ENCODE measurements around the gene MMP11.

The MMP11 gene

DNA sequence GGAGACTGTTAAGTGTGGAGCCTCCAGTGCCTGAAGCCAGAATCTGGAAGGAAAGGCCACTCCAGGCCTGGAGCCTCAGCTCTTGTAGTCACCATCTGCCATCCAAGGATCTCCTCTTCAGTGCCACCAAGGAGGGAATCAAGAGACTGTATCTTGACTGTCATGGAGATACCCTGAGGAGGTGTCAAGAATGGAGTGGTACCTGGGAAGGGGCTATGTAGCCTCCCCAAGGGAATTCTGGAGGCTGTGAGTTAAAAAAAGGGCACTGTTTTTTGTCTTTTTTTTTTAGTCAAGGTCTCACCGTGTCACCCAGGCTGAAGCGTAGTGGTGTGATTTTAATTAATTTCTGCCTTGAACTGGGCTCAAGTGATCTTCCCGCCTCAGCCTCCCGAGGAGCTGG, 13.1 kb upstream of the MMP11 start:
- in situ Hi-C loops (cut with MboI; ENCODE audit: low sequenced_read_pairs), result no loop called here

DNA sequence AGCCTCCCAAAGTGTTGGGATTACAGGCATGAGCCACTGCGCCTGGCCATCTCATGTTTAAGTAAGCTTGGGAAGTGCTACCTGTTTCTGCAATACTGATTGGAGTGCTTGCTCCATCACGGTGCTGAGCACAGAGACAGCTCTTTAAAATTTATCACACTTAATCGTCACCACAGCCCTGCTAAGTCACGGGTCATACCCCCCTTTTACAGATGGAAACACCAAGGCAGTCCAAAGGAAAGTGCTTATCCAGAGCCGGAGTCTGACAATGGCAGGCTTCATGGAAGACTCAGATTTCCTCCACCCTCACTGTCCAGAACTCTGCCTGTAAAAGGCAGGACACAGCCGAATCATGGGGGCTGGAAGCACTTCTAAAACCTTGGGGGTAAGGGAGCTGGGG, 12.6 kb upstream of the MMP11 start:
- in situ Hi-C loops (cut with MboI; ENCODE audit: low sequenced_read_pairs), result no loop called here

GRCh38 chr22:23762842-23763578, 9.6 kb upstream of the MMP11 start, which contains the start of gene C22orf15:
Gene C22orf15, plus strand, starts transcription at chr22:23762990. Its CDS starts 317 bp downstream, at chr22:23763307.
- in situ Hi-C loops (cut with MboI; ENCODE audit: low sequenced_read_pairs), result no loop called here

- in situ Hi-C loops (cut with MboI; ENCODE audit: low sequenced_read_pairs), result no loop called here
Measured at GRCh38 chr22:23763579-23763945, 9.1 kb upstream of the MMP11 start.

- in situ Hi-C loops (cut with MboI; ENCODE audit: low sequenced_read_pairs), result no loop called here
Measured at GRCh38 chr22:23763954-23764353, 8.7 kb upstream of the MMP11 start.

- in situ Hi-C loops (cut with MboI; ENCODE audit: low sequenced_read_pairs), result no loop called here
Measured at GRCh38 chr22:23764899-23765881, 7.5 kb upstream of the MMP11 start.

DNA sequence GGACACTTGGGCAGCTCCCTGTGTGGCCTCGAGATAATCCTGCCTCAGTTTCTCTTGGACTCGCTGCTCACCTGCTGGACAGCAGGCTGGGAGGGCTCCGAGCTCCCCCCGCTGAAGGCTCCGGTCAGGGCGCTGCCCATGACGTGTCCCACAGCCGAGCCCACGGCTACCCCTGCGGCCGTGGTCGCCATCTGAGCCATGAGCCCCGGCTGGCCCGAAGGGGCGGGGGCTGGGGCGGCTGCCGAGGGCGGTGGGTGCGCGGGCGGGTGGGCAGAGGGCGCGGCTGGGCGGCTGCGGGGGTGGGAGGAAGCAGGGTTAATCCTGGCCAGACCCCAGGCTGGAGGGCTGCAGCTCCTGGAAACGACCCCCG, 5.4 kb upstream of the MMP11 start:
- in situ Hi-C loops (cut with MboI; ENCODE audit: low sequenced_read_pairs), result no loop called here

GRCh38 chr22:23767673-23768548, 4.7 kb upstream of the MMP11 start, which contains the start of gene CHCHD10:
Gene CHCHD10, minus strand, starts transcription at chr22:23767972. Its CDS starts 98 bp downstream, at chr22:23767874.
- in situ Hi-C loops (cut with MboI; ENCODE audit: low sequenced_read_pairs), result no loop called here

- in situ Hi-C loops (cut with MboI; ENCODE audit: low sequenced_read_pairs), result no loop called here
Measured at GRCh38 chr22:23769321-23769965, 3.2 kb upstream of the MMP11 start.

DNA sequence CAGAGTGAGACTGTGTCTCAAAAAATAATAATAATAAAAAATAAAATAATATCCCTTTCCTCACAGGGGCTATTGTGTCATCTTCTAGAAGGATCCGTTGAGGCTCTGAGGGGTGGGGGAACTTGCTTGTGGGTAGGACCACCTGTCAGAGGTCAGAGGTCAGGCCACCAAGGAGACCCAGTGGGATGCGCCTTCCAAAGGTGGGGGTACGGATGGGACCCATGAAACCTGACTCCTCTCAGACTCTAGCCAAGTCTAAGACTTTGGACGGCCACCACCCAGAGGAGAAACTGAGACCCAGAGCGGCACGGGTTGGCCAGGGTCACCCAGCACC, 367 bp upstream of the MMP11 start:
- in situ Hi-C loops (cut with MboI; ENCODE audit: low sequenced_read_pairs), result no loop called here

DNA sequence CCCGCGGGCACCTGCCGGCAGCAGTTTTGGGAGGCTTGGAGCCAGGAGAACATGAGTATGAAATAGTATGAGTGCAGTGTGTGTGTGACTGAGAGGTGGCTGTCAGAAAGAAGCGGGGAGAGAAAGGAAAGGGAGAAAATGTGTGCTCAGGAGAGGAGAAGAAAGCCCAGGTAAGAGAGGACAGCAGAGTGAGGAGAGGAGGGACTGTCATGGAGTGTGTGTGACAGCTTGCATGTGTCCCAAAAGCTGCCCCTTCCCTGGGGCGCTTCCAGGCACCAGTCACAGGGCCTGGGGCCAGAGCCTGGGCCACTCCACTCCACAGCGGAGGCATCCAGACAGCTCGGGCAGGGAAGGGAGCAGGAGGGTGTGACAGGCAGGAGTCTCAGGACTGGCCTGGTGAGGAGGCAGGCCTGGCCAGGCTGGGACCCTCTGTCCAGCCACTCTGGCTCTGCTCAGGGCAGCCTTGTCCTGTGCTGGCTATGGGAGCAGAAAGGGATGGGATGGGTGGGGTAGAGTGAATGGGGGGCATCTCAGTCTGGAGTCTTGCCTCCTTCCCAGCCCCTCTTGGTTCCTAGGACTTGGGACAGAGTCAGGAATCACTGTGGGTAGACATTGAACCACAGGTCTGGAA, 949 bp downstream of the MMP11 start:
- in situ Hi-C loops (cut with MboI; ENCODE audit: low sequenced_read_pairs), result no loop called here

DNA sequence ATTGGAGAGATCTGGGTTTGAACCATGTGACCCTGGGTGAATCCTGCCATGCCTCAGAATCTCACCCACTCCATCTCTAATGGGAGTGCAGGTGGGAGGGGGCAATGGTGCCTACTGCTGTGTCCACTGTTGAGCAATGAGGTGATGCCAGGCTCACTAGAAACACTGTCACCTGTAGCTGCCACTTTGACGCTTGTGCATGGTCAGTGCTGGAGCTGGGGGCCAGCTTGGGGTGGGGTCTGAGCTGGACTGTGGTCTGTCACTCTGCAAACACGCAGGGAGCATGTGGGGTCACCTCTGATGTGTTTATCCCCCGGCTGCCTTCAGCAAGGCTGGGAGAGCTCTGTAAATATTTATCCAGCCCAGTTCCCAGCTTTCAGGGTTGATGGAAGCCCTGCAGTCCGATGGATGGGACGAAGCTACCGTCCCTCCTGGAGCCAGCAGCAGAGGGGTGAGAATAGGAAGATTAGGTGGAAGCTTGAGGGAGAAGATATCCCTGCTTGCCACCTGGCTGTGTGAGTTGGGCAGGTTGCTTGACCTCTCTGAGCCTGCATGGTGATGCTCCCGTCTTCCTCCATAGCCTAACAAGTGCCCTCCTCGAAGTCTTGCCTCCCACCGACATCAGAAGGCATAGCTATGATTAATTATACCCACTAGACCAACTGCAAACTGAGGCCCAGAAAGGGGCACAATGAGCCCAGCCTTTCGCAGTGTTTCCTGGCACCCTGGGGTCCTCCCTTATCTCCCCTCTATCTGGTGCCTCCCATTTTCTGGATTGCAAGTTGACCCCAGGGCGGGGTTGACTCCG, 1.7 kb downstream of the MMP11 start:
- in situ Hi-C loops (cut with MboI; ENCODE audit: low sequenced_read_pairs), result no loop called here

GRCh38 chr22:23774922-23775436, 2.3 kb downstream of the MMP11 start:
- in situ Hi-C loops (cut with MboI; ENCODE audit: low sequenced_read_pairs), result no loop called here

DNA sequence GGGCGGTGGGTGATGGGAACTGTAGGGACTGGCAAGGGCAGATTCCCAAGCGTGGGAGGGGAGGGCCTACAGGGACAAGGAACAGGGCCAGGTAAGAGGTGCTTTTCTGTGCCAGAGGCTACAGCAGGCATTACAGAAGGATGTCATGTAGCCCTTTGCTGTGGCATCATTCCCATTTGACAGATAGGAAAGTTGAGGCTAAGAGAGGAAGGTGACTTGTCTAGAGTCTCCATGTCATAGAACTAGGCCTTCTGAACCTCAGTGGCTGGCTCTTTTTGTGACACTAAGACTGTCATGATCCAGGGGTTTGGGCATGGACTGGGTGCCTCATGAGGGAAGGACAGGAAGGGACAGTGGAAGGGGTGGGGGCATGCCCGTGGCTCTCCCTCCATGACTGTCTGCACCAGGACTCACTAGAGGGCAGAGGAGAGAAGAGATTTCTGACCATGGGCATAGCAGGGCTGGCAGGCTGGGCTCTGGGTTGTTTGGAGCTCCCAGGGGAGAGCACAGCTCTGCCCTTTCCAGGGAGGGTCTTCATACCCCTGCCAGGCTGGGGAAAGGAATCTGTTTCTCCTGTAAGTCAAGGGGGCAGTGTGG, 3.2 kb downstream of the MMP11 start:
- in situ Hi-C loops (cut with MboI; ENCODE audit: low sequenced_read_pairs), result no loop called here

DNA sequence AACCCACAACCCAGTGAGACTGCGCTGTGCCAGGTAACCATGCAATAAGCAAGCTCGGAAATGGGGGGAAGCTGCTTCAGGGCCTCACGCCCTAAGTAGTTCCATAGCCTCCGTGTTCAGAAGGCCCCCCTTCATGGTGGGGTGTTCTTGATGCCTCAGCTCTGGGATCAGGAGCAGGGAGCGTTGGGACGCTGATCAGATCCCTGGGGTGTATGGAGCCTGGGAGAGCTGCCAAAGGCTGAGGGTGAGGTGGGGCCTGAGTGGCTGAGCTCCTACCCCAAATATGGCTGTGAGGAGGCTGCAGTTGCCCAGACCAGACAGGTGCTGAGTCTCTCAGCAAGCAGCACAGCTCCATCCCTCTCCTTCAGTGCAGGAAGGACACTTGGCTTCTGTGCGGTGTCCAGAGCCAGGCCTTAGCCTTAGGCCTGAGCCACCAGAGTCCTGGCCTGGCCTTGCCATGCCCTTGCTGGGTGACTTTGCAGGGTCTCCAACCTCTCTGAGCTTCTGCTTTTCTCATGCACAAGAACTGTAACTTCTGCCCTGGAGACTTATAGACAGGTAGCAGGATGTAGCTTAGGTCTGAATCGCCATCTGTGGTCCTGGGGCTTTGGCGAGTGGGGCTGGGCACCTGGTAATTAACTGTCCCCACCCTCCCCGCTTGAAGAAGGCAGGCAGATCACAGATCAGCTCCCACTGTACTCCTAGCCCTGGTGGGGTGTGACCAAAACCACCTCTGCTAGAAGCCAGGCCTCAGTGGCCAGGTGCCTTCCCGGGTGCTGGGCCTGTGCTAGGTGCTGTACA, 5.3 kb downstream of the MMP11 start:
- in situ Hi-C loops (cut with MboI; ENCODE audit: low sequenced_read_pairs), result no loop called here

- in situ Hi-C loops (cut with MboI; ENCODE audit: low sequenced_read_pairs), result no loop called here
Measured at GRCh38 chr22:23778577-23778900, 5.9 kb downstream of the MMP11 start.

GRCh38 chr22:23779083-23779482, 6.4 kb downstream of the MMP11 start:
- in situ Hi-C loops (cut with MboI; ENCODE audit: low sequenced_read_pairs), result no loop called here

DNA sequence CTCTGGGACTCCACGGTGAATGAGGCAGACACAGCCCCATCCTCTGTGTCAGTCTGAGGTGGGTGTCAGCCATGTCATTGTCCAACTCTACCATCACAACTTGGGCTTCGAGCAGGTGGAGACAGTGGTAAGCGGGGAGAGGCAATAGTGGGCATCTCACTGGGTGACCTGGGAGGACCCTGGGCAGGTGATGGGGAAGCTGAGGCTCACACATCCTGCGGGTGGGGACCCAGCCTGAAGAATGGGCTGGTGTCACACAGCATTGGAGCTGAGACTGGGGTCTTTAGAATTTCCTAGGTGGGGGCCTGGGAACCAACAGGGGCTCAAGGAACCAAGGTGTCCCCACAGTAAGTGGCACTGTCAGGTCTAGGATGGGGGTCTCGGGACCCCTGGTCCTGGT, 7.1 kb downstream of the MMP11 start:
- in situ Hi-C loops (cut with MboI; ENCODE audit: low sequenced_read_pairs), result no loop called here
